Measurements from ENCODE around the gene SPEG. TPM values are rescaled to one million over a fixed set of nuclear protein-coding genes. Genes with fewer than 3 reads are reported as not detected.

Gene SPEG
- total RNA-seq, 1 donor from 2014 or later = 5.6 TPM

DNA sequence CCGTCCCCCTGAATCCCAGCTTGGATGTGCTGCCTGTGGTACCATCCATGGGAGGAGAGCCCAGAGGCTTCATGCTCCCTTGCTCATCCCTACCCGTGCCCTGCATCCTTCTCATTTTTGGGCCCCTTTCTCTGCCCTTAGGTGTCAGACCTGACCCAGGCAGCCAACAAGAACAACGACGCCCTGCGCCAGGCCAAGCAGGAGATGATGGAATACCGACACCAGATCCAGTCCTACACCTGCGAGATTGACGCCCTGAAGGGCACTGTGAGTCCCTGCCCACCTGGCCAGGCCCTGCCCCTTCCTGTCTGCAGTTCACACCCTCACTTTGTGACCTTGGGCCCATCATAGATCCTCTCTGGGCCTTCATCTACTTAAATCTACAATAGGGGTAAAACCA is 14.0 kb upstream of the SPEG start:
- Histone ChIP-seq H3K4me1 (peaks cover 11% of the 10 kb centered on the region), H3K4me2 (no peak overlapping the region), H3F3A (ENCODE audit: low read depth) (peaks cover 6% of the 10 kb centered on the region), H3K27ac (no peak overlapping the region), H3K9ac (no peak overlapping the region), H3K27me3 (peaks cover 29% of the 10 kb centered on the region), H3K79me2 (ENCODE audit: low read depth) (no peaks in the 10 kb centered on the region), H2AFZ (replicated peaks) (no peak overlapping the region), H3K36me3 (no peaks in the 10 kb centered on the region), H4K20me1 (ENCODE audit: low read depth) (no peaks in the 10 kb centered on the region), H3K9me3 (ENCODE audit: low read depth) (no peaks in the 10 kb centered on the region), H3K4me3 (no peak overlapping the region)
- Mint-ChIP-seq H3K27ac (no peak overlapping the region), H3K9me3 (no peaks in the 10 kb centered on the region), H3K36me3 (no peaks in the 10 kb centered on the region), H3K4me1 (peaks cover 29% of the 10 kb centered on the region), H3K27me3 (ENCODE audit: insufficient read depth, low read depth) (peaks cover 14% of the 10 kb centered on the region), H3K4me3 (no peak overlapping the region)
- DNase-seq (ENCODE audit: low spot score) = no peak
- TF ChIP-seq EZH2phosphoT487 (IDR thresholded peaks at IDR 0.05) (no peak), EZH2 (IDR thresholded peaks at IDR 0.05) (no peak)
- TF ChIP-seq, protein P1, sequence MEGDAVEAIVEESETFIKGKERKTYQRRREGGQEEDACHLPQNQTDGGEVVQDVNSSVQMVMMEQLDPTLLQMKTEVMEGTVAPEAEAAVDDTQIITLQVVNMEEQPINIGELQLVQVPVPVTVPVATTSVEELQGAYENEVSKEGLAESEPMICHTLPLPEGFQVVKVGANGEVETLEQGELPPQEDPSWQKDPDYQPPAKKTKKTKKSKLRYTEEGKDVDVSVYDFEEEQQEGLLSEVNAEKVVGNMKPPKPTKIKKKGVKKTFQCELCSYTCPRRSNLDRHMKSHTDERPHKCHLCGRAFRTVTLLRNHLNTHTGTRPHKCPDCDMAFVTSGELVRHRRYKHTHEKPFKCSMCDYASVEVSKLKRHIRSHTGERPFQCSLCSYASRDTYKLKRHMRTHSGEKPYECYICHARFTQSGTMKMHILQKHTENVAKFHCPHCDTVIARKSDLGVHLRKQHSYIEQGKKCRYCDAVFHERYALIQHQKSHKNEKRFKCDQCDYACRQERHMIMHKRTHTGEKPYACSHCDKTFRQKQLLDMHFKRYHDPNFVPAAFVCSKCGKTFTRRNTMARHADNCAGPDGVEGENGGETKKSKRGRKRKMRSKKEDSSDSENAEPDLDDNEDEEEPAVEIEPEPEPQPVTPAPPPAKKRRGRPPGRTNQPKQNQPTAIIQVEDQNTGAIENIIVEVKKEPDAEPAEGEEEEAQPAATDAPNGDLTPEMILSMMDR (IDR thresholded peaks at IDR 0.05) = no peak

DNA sequence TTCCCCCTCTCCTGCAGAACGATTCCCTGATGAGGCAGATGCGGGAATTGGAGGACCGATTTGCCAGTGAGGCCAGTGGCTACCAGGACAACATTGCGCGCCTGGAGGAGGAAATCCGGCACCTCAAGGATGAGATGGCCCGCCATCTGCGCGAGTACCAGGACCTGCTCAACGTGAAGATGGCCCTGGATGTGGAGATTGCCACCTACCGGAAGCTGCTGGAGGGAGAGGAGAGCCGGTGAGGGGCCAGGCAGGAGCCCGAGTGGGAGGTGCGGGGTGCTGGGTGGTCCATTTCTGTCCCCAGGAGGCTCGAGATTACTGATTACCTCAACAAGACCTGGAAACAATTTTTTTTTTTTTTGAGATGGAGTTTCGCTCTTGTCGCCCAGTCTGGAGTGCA is 13.3 kb upstream of the SPEG start:
- Mint-ChIP-seq H3K27me3 (ENCODE audit: insufficient read depth, low read depth) (peaks cover 12% of the 10 kb centered on the region), H3K36me3 (no peaks in the 10 kb centered on the region), H3K27ac (no peak overlapping the region), H3K4me1 (peaks cover 24% of the 10 kb centered on the region), H3K4me3 (no peak overlapping the region), H3K9me3 (no peaks in the 10 kb centered on the region)
- H3K4me3 ChIP-seq = no peak overlapping the region
- H3K4me1 ChIP-seq = peaks cover 8% of the 10 kb centered on the region
- DNase-seq (ENCODE audit: low spot score) = no peak
- no peaks in the 10 kb centered on the region for H3K9me3 ChIP-seq (ENCODE audit: low read depth)
- no peak overlapping the region for H3K4me2 ChIP-seq
- no peak overlapping the region for H2AFZ ChIP-seq (replicated peaks)
- H4K20me1 ChIP-seq (ENCODE audit: low read depth) = no peaks in the 10 kb centered on the region
- no peak overlapping the region for H3K27ac ChIP-seq
- H3K27me3 ChIP-seq = peaks cover 29% of the 10 kb centered on the region
- no peaks in the 10 kb centered on the region for H3K79me2 ChIP-seq (ENCODE audit: low read depth)
- TF ChIP-seq, protein P1 (IDR thresholded peaks at IDR 0.05) = no peak
- no peak for TF ChIP-seq EZH2 (IDR thresholded peaks at IDR 0.05)
- H3K9ac ChIP-seq = no peak overlapping the region
- H3F3A ChIP-seq (ENCODE audit: low read depth) = peaks cover 5% of the 10 kb centered on the region
- no peaks in the 10 kb centered on the region for H3K36me3 ChIP-seq

DNA sequence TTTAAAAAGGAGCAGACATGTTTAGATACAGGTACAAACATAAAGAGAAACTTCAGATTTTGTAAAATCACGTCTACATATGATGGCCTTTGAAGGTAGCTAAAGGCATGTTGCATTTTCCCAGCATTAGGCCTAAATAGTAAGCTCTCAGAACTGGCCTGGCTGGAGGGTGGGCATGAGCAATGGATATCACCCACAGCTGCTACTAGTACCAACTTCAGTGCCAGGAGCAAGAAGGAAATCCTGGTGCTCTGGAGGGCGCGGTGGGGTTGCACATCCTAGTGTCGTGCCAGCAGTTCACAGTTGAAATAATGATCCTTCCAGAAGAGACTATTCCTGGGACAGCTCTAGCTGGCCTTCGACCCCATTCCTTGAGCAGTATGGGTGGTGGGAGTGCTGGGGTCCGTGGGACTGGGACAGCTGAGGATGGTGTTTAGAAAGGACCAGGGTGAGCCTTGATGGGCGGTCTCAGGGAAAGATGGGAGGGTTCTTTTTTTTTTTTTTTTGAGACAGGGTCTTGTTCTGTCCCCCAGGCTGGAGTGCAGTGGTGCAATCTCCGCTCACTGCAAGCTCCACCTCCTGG is 11.6 kb upstream of the SPEG start:
- H3K79me2 ChIP-seq (ENCODE audit: low read depth) = no peaks in the 10 kb centered on the region
- H3K27me3 ChIP-seq = peaks cover 24% of the 10 kb centered on the region
- H3K36me3 ChIP-seq = no peaks in the 10 kb centered on the region
- DNase-seq (ENCODE audit: low spot score) = no peak
- no peaks in the 10 kb centered on the region for H3K9me3 ChIP-seq (ENCODE audit: low read depth)
- H3K4me1 Mint-ChIP-seq = peaks cover 27% of the 10 kb centered on the region
- no peak overlapping the region for H3K27ac Mint-ChIP-seq
- H3K9me3 Mint-ChIP-seq = no peaks in the 10 kb centered on the region
- H4K20me1 ChIP-seq (ENCODE audit: low read depth) = no peaks in the 10 kb centered on the region
- no peak overlapping the region for H3K4me3 Mint-ChIP-seq
- H3K9ac ChIP-seq = no peak overlapping the region
- TF ChIP-seq, protein P1 (IDR thresholded peaks at IDR 0.05) = no peak
- TF ChIP-seq EZH2 (IDR thresholded peaks at IDR 0.05) = no peak
- TF ChIP-seq EZH2phosphoT487 (IDR thresholded peaks at IDR 0.05) = no peak
- no peaks in the 10 kb centered on the region for H3F3A ChIP-seq (ENCODE audit: low read depth)
- H2AFZ ChIP-seq (replicated peaks) = no peak overlapping the region
- peaks cover 12% of the 10 kb centered on the region for H3K27me3 Mint-ChIP-seq (ENCODE audit: insufficient read depth, low read depth)
- no peak overlapping the region for H3K4me2 ChIP-seq
- no peak overlapping the region for H3K4me3 ChIP-seq
- H3K36me3 Mint-ChIP-seq = no peaks in the 10 kb centered on the region
- no peak overlapping the region for H3K27ac ChIP-seq
- H3K4me1 ChIP-seq = peaks cover 7% of the 10 kb centered on the region

All from neural progenitor cell (in vitro differentiated cells).